ENCODE data around the gene ZDHHC3.

Gene ZDHHC3

GRCh38 chr3:44910693-44911092, 65.3 kb downstream of the ZDHHC3 start:
- DNase-seq (ENCODE audit: low read depth in 1 of 2, low spot score in 1 of 2) = no peak
- in situ Hi-C loops (cut with HindIII; ENCODE audit: low pct_unique_long_range_greater_than_20kb, low sequenced_read_pairs) = no loop called here
- no peak for TF ChIP-seq JUND (IDR thresholded peaks at IDR 0.05; ENCODE audit: low read depth)

- in situ Hi-C loops (cut with HindIII; ENCODE audit: low pct_unique_long_range_greater_than_20kb, low sequenced_read_pairs) = no loop called here
- TF ChIP-seq JUND (IDR thresholded peaks at IDR 0.05; ENCODE audit: low read depth) = no peak
- DNase-seq (ENCODE audit: low read depth in 1 of 2, low spot score in 1 of 2) = no peak
Measured at GRCh38 chr3:44909063-44909462, 66.9 kb downstream of the ZDHHC3 start.

- TF ChIP-seq JUND (IDR thresholded peaks at IDR 0.05; ENCODE audit: low read depth) = no peak
- in situ Hi-C loops (cut with HindIII; ENCODE audit: low pct_unique_long_range_greater_than_20kb, low sequenced_read_pairs) = no loop called here
- no peak for DNase-seq (ENCODE audit: low read depth in 1 of 2, low spot score in 1 of 2)
Measured at GRCh38 chr3:44907612-44908011, 68.4 kb downstream of the ZDHHC3 start.

GRCh38 chr3:44906997-44907396, 69.0 kb downstream of the ZDHHC3 start:
- no peak for TF ChIP-seq JUND (IDR thresholded peaks at IDR 0.05; ENCODE audit: low read depth)
- in situ Hi-C loops (cut with HindIII; ENCODE audit: low pct_unique_long_range_greater_than_20kb, low sequenced_read_pairs) = no loop called here
- DNase-seq (ENCODE audit: low read depth in 1 of 2, low spot score in 1 of 2) = no peak

- no peak for TF ChIP-seq JUND (IDR thresholded peaks at IDR 0.05; ENCODE audit: low read depth)
- in situ Hi-C loops (cut with HindIII; ENCODE audit: low pct_unique_long_range_greater_than_20kb, low sequenced_read_pairs) = no loop called here
- DNase-seq (ENCODE audit: low read depth in 1 of 2, low spot score in 1 of 2) = no peak
Measured at GRCh38 chr3:44905446-44906157, 70.4 kb downstream of the ZDHHC3 start.

- no peak for TF ChIP-seq JUND (IDR thresholded peaks at IDR 0.05; ENCODE audit: low read depth)
- no peak for DNase-seq (ENCODE audit: low read depth in 1 of 2, low spot score in 1 of 2)
- in situ Hi-C loops (cut with HindIII; ENCODE audit: low pct_unique_long_range_greater_than_20kb, low sequenced_read_pairs) = no loop called here
Measured at GRCh38 chr3:44903751-44904150, 72.2 kb downstream of the ZDHHC3 start.

GRCh38 chr3:44903314-44903713, 72.7 kb downstream of the ZDHHC3 start:
- no peak for DNase-seq (ENCODE audit: low read depth in 1 of 2, low spot score in 1 of 2)
- in situ Hi-C loops (cut with HindIII; ENCODE audit: low pct_unique_long_range_greater_than_20kb, low sequenced_read_pairs) = no loop called here

GRCh38 chr3:44902628-44903027, 73.3 kb downstream of the ZDHHC3 start:
- no peak for DNase-seq (ENCODE audit: low read depth in 1 of 2, low spot score in 1 of 2)
- in situ Hi-C loops (cut with HindIII; ENCODE audit: low pct_unique_long_range_greater_than_20kb, low sequenced_read_pairs) = no loop called here

More at GRCh38 chr3:44903314-44903713, 72.7 kb downstream of the ZDHHC3 start:
- TF ChIP-seq JUND (IDR thresholded peaks at IDR 0.05; ENCODE audit: low read depth) = no peak

GRCh38 chr3:44899683-44900367, 76.1 kb downstream of the ZDHHC3 start:
- in situ Hi-C loops (cut with HindIII; ENCODE audit: low pct_unique_long_range_greater_than_20kb, low sequenced_read_pairs) = no loop called here
- no peak for DNase-seq (ENCODE audit: low read depth in 1 of 2, low spot score in 1 of 2)
- TF ChIP-seq JUND (IDR thresholded peaks at IDR 0.05; ENCODE audit: low read depth) = no peak

More at GRCh38 chr3:44902628-44903027, 73.3 kb downstream of the ZDHHC3 start:
- TF ChIP-seq JUND (IDR thresholded peaks at IDR 0.05; ENCODE audit: low read depth) = no peak

- in situ Hi-C loops (cut with HindIII; ENCODE audit: low pct_unique_long_range_greater_than_20kb, low sequenced_read_pairs) = no loop called here
- no peak for TF ChIP-seq JUND (IDR thresholded peaks at IDR 0.05; ENCODE audit: low read depth)
- DNase-seq (ENCODE audit: low read depth in 1 of 2, low spot score in 1 of 2) = no peak
Measured at GRCh38 chr3:44896440-44896839, 79.5 kb downstream of the ZDHHC3 start.

GRCh38 chr3:44894485-44894884, 81.5 kb downstream of the ZDHHC3 start:
- no peak for TF ChIP-seq JUND (IDR thresholded peaks at IDR 0.05; ENCODE audit: low read depth)
- no peak for DNase-seq (ENCODE audit: low read depth in 1 of 2, low spot score in 1 of 2)
- in situ Hi-C loops (cut with HindIII; ENCODE audit: low pct_unique_long_range_greater_than_20kb, low sequenced_read_pairs) = no loop called here

GRCh38 chr3:44893097-44893496, 82.9 kb downstream of the ZDHHC3 start:
- no peak for TF ChIP-seq JUND (IDR thresholded peaks at IDR 0.05; ENCODE audit: low read depth)
- in situ Hi-C loops (cut with HindIII; ENCODE audit: low pct_unique_long_range_greater_than_20kb, low sequenced_read_pairs) = no loop called here
- DNase-seq (ENCODE audit: low read depth in 1 of 2, low spot score in 1 of 2) = no peak

- DNase-seq (ENCODE audit: low read depth in 1 of 2, low spot score in 1 of 2) = no peak
- in situ Hi-C loops (cut with HindIII; ENCODE audit: low pct_unique_long_range_greater_than_20kb, low sequenced_read_pairs) = no loop called here
Measured at GRCh38 chr3:44892689-44893088, 83.3 kb downstream of the ZDHHC3 start.

More at GRCh38 chr3:44892689-44893088, 83.3 kb downstream of the ZDHHC3 start:
- TF ChIP-seq JUND (IDR thresholded peaks at IDR 0.05; ENCODE audit: low read depth) = no peak

Data from T47D (cell line).